PC-9 (cell line): ENCODE results near the gene FLOT1.

Experiments used
- EZH2 ChIP-seq: fragments of 200-600 bp; sonication (generic); IDR thresholded peaks from 2 replicates; pipeline ENCODE4 v1.8.0; 2017; ENCODE audit warnings: antibody characterized with exemption, low read depth
- TF ChIP-seq, protein P1 (sequence below): fragments of 200-600 bp; sonication (generic); conservative IDR thresholded peaks from 2 replicates; pipeline ENCODE4 v1.6.1; 2017; ENCODE audit warnings: mixed run types, antibody characterized with exemption, mild to moderate bottlenecking, moderate library complexity

DNA sequence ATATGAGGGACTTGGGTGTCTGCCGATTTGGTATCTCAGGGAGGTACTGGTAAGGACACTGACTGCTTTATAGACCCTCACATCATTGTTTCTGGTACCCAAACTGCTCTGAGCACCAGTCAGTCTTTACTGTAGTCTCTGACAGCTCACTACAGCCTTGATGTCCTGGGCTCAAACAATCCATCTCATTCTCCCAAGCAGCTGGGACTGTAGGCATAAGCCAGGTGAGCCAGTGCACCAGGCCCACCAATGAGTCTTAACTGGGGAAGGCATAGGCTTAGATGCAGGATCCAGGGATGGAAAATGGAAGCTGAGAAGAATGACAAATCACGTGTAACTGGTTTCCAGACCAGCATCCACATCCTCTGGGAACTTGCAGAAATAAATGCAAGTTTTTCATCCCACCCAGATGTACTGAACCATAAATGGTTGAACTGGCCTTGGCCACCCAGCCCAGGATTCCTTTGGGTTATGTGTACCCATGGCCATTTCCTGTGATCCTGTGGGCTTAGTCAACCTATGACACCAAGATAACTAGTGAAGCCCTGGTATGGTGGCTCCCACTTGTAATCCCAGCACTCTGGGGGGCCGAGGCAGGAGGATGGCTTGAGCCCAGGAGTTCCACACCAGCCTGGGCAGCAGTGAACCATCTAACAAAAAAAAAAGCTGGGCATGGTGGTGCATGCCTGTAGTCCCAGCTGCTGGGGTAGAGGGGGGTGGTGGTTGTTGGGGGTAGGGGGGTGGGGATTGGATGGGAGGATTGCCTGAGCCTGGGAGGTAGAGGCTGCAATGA lies 16.6 kb downstream of the FLOT1 start:
- TF ChIP-seq, protein P1, sequence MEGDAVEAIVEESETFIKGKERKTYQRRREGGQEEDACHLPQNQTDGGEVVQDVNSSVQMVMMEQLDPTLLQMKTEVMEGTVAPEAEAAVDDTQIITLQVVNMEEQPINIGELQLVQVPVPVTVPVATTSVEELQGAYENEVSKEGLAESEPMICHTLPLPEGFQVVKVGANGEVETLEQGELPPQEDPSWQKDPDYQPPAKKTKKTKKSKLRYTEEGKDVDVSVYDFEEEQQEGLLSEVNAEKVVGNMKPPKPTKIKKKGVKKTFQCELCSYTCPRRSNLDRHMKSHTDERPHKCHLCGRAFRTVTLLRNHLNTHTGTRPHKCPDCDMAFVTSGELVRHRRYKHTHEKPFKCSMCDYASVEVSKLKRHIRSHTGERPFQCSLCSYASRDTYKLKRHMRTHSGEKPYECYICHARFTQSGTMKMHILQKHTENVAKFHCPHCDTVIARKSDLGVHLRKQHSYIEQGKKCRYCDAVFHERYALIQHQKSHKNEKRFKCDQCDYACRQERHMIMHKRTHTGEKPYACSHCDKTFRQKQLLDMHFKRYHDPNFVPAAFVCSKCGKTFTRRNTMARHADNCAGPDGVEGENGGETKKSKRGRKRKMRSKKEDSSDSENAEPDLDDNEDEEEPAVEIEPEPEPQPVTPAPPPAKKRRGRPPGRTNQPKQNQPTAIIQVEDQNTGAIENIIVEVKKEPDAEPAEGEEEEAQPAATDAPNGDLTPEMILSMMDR, result no peak
- no peak for TF ChIP-seq EZH2
